HUES48 (cell line): Measurements from ENCODE around the gene CCSER2.

Experiments
- H3K27ac ChIP-seq: one replicate; pipeline ENCODE4 v1.7.0; 2013; ENCODE audit warnings: low read depth, low read length, inconsistent platforms
- H3K27me3 ChIP-seq: 2 replicates; pipeline ENCODE4 v1.6.1; 2013; ENCODE audit warnings: mild to moderate bottlenecking, low read length; ENCODE audit not compliant: control insufficient read depth, insufficient read depth
- H3K36me3 ChIP-seq: 2 replicates; pipeline ENCODE4 v1.6.1; 2013; ENCODE audit warnings: low read length; ENCODE audit not compliant: control insufficient read depth, insufficient read depth
- H3K4me1 ChIP-seq: 2 replicates; pipeline ENCODE4 v1.6.1; 2013; ENCODE audit warnings: mild to moderate bottlenecking, low read length; ENCODE audit not compliant: control insufficient read depth, insufficient read depth
- H3K4me3 ChIP-seq: 2 replicates; pipeline ENCODE4 v1.5.1; 2013; ENCODE audit warnings: mild to moderate bottlenecking, low read depth, low read length
- H3K9ac ChIP-seq: 2 replicates; pipeline ENCODE4 v1.6.1; 2013; ENCODE audit warnings: mild to moderate bottlenecking, low read depth, low read length, moderate library complexity
- H3K9me3 ChIP-seq: 2 replicates; pipeline ENCODE4 v1.6.1; 2013; ENCODE audit warnings: low read length; ENCODE audit not compliant: control insufficient read depth, insufficient read depth

CCSER2 gene

GRCh38 chr10:84367256-84367655 lies 38.9 kb downstream of the CCSER2 start:
- Histone ChIP-seq H3K9me3 (no peaks in the 10 kb centered on the region), H3K9ac (no peak overlapping the region), H3K4me1 (peaks cover 12% of the 10 kb centered on the region), H3K36me3 (peaks cover 6% of the 10 kb centered on the region; the same call in 1 of the 2 replicates), H3K4me3 (no peak overlapping the region), H3K27ac (no peak overlapping the region), H3K27me3 (no peaks in the 10 kb centered on the region)

- H3K9ac ChIP-seq: no peak overlapping the region
- no peak overlapping the region for H3K4me3 ChIP-seq
- H3K4me1 ChIP-seq: peaks cover 12% of the 10 kb centered on the region
- peaks cover 15% of the 10 kb centered on the region for H3K36me3 ChIP-seq
- H3K27me3 ChIP-seq: no peaks in the 10 kb centered on the region
- no peak overlapping the region for H3K27ac ChIP-seq
- H3K9me3 ChIP-seq: no peaks in the 10 kb centered on the region
These were observed 40.4 kb downstream of the CCSER2 start for GRCh38 chr10:84368828-84369227.

GRCh38 chr10:84370283-84370682 lies 41.9 kb downstream of the CCSER2 start:
- Histone ChIP-seq H3K36me3 (peaks cover 21% of the 10 kb centered on the region), H3K9me3 (no peaks in the 10 kb centered on the region), H3K27me3 (no peaks in the 10 kb centered on the region), H3K27ac (no peak overlapping the region), H3K4me1 (peaks cover 12% of the 10 kb centered on the region), H3K4me3 (no peak overlapping the region), H3K9ac (no peak overlapping the region)

- H3K9me3 ChIP-seq: no peaks in the 10 kb centered on the region
- H3K4me1 ChIP-seq: peaks cover 13% of the 10 kb centered on the region
- no peak overlapping the region for H3K27ac ChIP-seq
- H3K9ac ChIP-seq: no peak overlapping the region
- H3K4me3 ChIP-seq: no peak overlapping the region
- H3K36me3 ChIP-seq: peaks cover 25% of the 10 kb centered on the region
- no peaks in the 10 kb centered on the region for H3K27me3 ChIP-seq
These were observed 43.6 kb downstream of the CCSER2 start for GRCh38 chr10:84371944-84372343.

GRCh38 chr10:84373000-84373399 lies 44.6 kb downstream of the CCSER2 start:
- no peak overlapping the region for H3K4me3 ChIP-seq
- no peak overlapping the region for H3K27ac ChIP-seq
- H3K36me3 ChIP-seq: peaks cover 25% of the 10 kb centered on the region
- peaks cover 3% of the 10 kb centered on the region; the same call in 1 of the 2 replicates for H3K4me1 ChIP-seq
- H3K9me3 ChIP-seq: no peaks in the 10 kb centered on the region
- H3K27me3 ChIP-seq: no peaks in the 10 kb centered on the region
- no peak overlapping the region for H3K9ac ChIP-seq

GRCh38 chr10:84374455-84374854 lies 46.1 kb downstream of the CCSER2 start:
- Histone ChIP-seq H3K27ac (no peak overlapping the region), H3K36me3 (peaks cover 25% of the 10 kb centered on the region), H3K9ac (no peak overlapping the region), H3K9me3 (no peaks in the 10 kb centered on the region), H3K4me3 (no peak overlapping the region), H3K4me1 (peaks cover 3% of the 10 kb centered on the region; the same call in 1 of the 2 replicates), H3K27me3 (no peaks in the 10 kb centered on the region)

GRCh38 chr10:84375011-84375410 lies 46.6 kb downstream of the CCSER2 start:
- Histone ChIP-seq H3K27ac (no peak overlapping the region), H3K27me3 (no peaks in the 10 kb centered on the region), H3K9ac (no peak overlapping the region), H3K9me3 (no peaks in the 10 kb centered on the region), H3K4me3 (no peak overlapping the region), H3K4me1 (peaks cover 3% of the 10 kb centered on the region; the same call in 1 of the 2 replicates), H3K36me3 (peaks cover 25% of the 10 kb centered on the region)

GRCh38 chr10:84375881-84376280 lies 47.5 kb downstream of the CCSER2 start:
- Histone ChIP-seq H3K4me3 (no peak overlapping the region), H3K9me3 (no peaks in the 10 kb centered on the region), H3K36me3 (peaks cover 29% of the 10 kb centered on the region), H3K27me3 (no peaks in the 10 kb centered on the region), H3K4me1 (peaks cover 3% of the 10 kb centered on the region; the same call in 1 of the 2 replicates), H3K27ac (no peak overlapping the region), H3K9ac (no peak overlapping the region)

GRCh38 chr10:84388148-84388547 lies 59.8 kb downstream of the CCSER2 start:
- no peak overlapping the region for H3K9ac ChIP-seq
- no peak overlapping the region for H3K27ac ChIP-seq
- H3K4me1 ChIP-seq: no peaks in the 10 kb centered on the region
- no peaks in the 10 kb centered on the region for H3K27me3 ChIP-seq
- H3K36me3 ChIP-seq: peaks cover 4% of the 10 kb centered on the region; the same call in 1 of the 2 replicates
- H3K9me3 ChIP-seq: 0 out of 2 replicates have a peak, but pooled peaks cover 8% of the 10 kb centered on the region
- H3K4me3 ChIP-seq: no peak overlapping the region

- Histone ChIP-seq H3K27me3 (no peaks in the 10 kb centered on the region), H3K36me3 (peaks cover 4% of the 10 kb centered on the region; the same call in 1 of the 2 replicates), H3K4me1 (no peaks in the 10 kb centered on the region), H3K4me3 (no peak overlapping the region), H3K27ac (no peak overlapping the region), H3K9me3 (0 out of 2 replicates have a peak, but pooled peaks cover 2% of the 10 kb centered on the region), H3K9ac (no peak overlapping the region)
These were observed 62.0 kb downstream of the CCSER2 start for GRCh38 chr10:84390364-84390763.

GRCh38 chr10:84391326-84391725 lies 62.9 kb downstream of the CCSER2 start:
- peaks cover 4% of the 10 kb centered on the region; the same call in 1 of the 2 replicates for H3K36me3 ChIP-seq
- H3K4me1 ChIP-seq: no peaks in the 10 kb centered on the region
- no peaks in the 10 kb centered on the region for H3K27me3 ChIP-seq
- no peak overlapping the region for H3K4me3 ChIP-seq
- no peak overlapping the region for H3K27ac ChIP-seq
- H3K9ac ChIP-seq: no peak overlapping the region
- H3K9me3 ChIP-seq: no peaks in the 10 kb centered on the region
